Keratinocyte (primary cell): Measurements from ENCODE around the gene PLXND1. TPM values are rescaled to one million over a fixed set of nuclear protein-coding genes. Genes with fewer than 3 reads are reported as not detected.

Source experiments
- DNase-seq: peaks from one replicate; pipeline ENCODE4 v3.0.0-alpha.2; 2011; ENCODE audit warnings: low read depth, missing footprints, low spot score
- FAIRE-seq: peaks from 2 replicates; lab custom pipeline; 2011; peaks lifted over from hg19 to GRCh38; lab: Jason Lieb, UNC
- H2AFZ ChIP-seq: 2 replicates; pipeline ENCODE4 v1.6.0; 2012; ENCODE audit warnings: low read length, control low read depth, inconsistent platforms; ENCODE audit not compliant: control insufficient read depth
- H3K27ac ChIP-seq: 2 replicates; pipeline ENCODE4 v1.5.1; 2011; ENCODE audit warnings: low read length; ENCODE audit not compliant: control insufficient read depth, insufficient read depth
- H3K27me3 ChIP-seq: 3 replicates; pipeline ENCODE4 v1.6.0; 2011; ENCODE audit warnings: low read length; ENCODE audit not compliant: control insufficient read depth, insufficient read depth; ENCODE audit errors: extremely low read depth
- H3K36me3 ChIP-seq, 2 experiments: 2 replicates in 1 of 2; 3 replicates in 1 of 2; pipeline ENCODE4 v1.5.1; 2011; ENCODE audit warnings: low read length in 2 of 2, mild to moderate bottlenecking in 1 of 2; ENCODE audit not compliant: control insufficient read depth in 2 of 2, insufficient read depth in 2 of 2; ENCODE audit errors: extremely low read depth in 1 of 2
- H3K4me1 ChIP-seq: 3 replicates; pipeline ENCODE4 v1.5.1; 2011; ENCODE audit warnings: low read length; ENCODE audit not compliant: control insufficient read depth, insufficient read depth; ENCODE audit errors: extremely low read depth
- H3K4me2 ChIP-seq: 3 replicates; pipeline ENCODE4 v1.6.0; 2011; ENCODE audit warnings: low read depth, low read length; ENCODE audit not compliant: control insufficient read depth, insufficient read depth; ENCODE audit errors: extremely low read depth
- H3K4me3 ChIP-seq, 3 experiments: fragments of 200-600 bp in 1 of 3; sonication (generic) in 1 of 3; 2 replicates in 2 of 3; 3 replicates in 1 of 3; pipeline ENCODE4 v1.5.1; 2011 to 2016; ENCODE audit warnings: low read length in 3 of 3, mild to moderate bottlenecking in 3 of 3, control low read depth in 2 of 3, inconsistent platforms in 1 of 3, low read depth in 1 of 3, mixed read lengths in 1 of 3, mixed run types in 1 of 3, moderate library complexity in 1 of 3; ENCODE audit not compliant: control insufficient read depth in 2 of 3, insufficient read depth in 2 of 3; ENCODE audit errors: extremely low read depth in 1 of 3
- H3K79me2 ChIP-seq: 2 replicates; pipeline ENCODE4 v1.6.0; 2012; ENCODE audit warnings: low read length; ENCODE audit not compliant: control insufficient read depth, insufficient read depth
- H3K9ac ChIP-seq: 3 replicates; pipeline ENCODE4 v1.6.0; 2011; ENCODE audit warnings: low read length; ENCODE audit not compliant: control insufficient read depth, insufficient read depth; ENCODE audit errors: extremely low read depth
- H3K9me1 ChIP-seq: 3 replicates; pipeline ENCODE4 v1.6.0; 2011; ENCODE audit warnings: low read length; ENCODE audit not compliant: control insufficient read depth, insufficient read depth; ENCODE audit errors: extremely low read depth
- H3K9me3 ChIP-seq: 2 replicates; pipeline ENCODE4 v1.5.1; 2012; ENCODE audit warnings: low read depth, low read length; ENCODE audit not compliant: control insufficient read depth
- H4K20me1 ChIP-seq: 3 replicates; pipeline ENCODE4 v1.6.0; 2011; ENCODE audit warnings: low read length; ENCODE audit not compliant: control insufficient read depth, insufficient read depth; ENCODE audit errors: extremely low read depth
- CTCF ChIP-seq, 3 experiments: IDR thresholded peaks in 1 of 3; conservative IDR thresholded peaks in 1 of 3; optimal IDR thresholded peaks in 1 of 3; 2 replicates in 2 of 3; 3 replicates in 1 of 3; pipeline versions ENCODE3 to v1.5.1; 2011; ENCODE audit warnings: low read length in 3 of 3, mild to moderate bottlenecking in 3 of 3, moderate library complexity in 2 of 3, control low read depth in 1 of 3, inconsistent platforms in 1 of 3; ENCODE audit not compliant: insufficient read depth in 2 of 3; ENCODE audit errors: extremely low read depth in 1 of 3
- EZH2 ChIP-seq: IDR thresholded peaks from one replicate; pipeline ENCODE4 v1.6.1; 2012; ENCODE audit warnings: inconsistent platforms, mild to moderate bottlenecking, low read length, moderate library complexity
- dilution Hi-C: fragments of 300-500 bp; cut with MboI; formaldehyde crosslinking; loops from one replicate; pipeline ENCODE4 v1.7.0; 2020; ENCODE audit warnings: low sequenced_read_pairs; ENCODE audit not compliant: extremely low pct_ligation_motif_present
- polyA plus RNA-seq, 5 experiments: library from polyadenylated mRNA; depleted of rRNA in 3 of 5; stranded (reverse) in 3 of 5; stranded (forward) in 1 of 5; unstranded in 1 of 5; fragments of >200 nt; gene quantifications; 1 replicate in 1 of 5; 2 replicates in 3 of 5; 3 replicates in 1 of 5; pipeline versions ENCODE4 v1.2.1 to v1.2.3, GENCODE V29; 2011 to 2012; ENCODE audit warnings: missing spikeins in 2 of 5, low read depth in 1 of 5, low replicate concordance in 1 of 5
- small RNA-seq, 3 experiments: library from RNA; depleted of rRNA; stranded (forward); fragments of <200 nt; gene quantifications; one replicate each; pipeline ENCODE3, GENCODE V24; 2012; ENCODE audit warnings: low read depth in 3 of 3, low replicate concordance in 1 of 3; ENCODE audit not compliant: insufficient read length in 3 of 3

The PLXND1 gene
- polyA plus RNA-seq, 1 donor (not counting 4 experiments of a cell fraction or from before 2014, with no cell fraction given), result 0.09 TPM

GRCh38 chr3:129505341-129505740 is 101.1 kb downstream of the PLXND1 start:
- H2AFZ ChIP-seq, result no peak overlapping the region
- no peaks in the 10 kb centered on the region for H3K9me1 ChIP-seq
- H3K36me3 ChIP-seq, result no peaks in the 10 kb centered on the region
- no peaks in the 10 kb centered on the region for H4K20me1 ChIP-seq
- DNase-seq (no peak), FAIRE-seq (no peak)
- H3K27me3 ChIP-seq, result no peaks in the 10 kb centered on the region
- no peaks in the 10 kb centered on the region for H3K9me3 ChIP-seq
- H3K79me2 ChIP-seq, result no peaks in the 10 kb centered on the region
- H3K27ac ChIP-seq, result no peak overlapping the region
- H3K4me2 ChIP-seq, result no peak overlapping the region
- H3K4me1 ChIP-seq, result no peaks in the 10 kb centered on the region
- H3K9ac ChIP-seq, result no peak overlapping the region
- TF ChIP-seq CTCF (optimal IDR thresholded peaks at IDR 0.05 in 1 of 3, IDR thresholded peaks at IDR 0.05 in 1 of 3, conservative IDR thresholded peaks at IDR 0.05 in 1 of 3; ENCODE audit: extremely low read depth in 1 of 3, insufficient read depth in 2 of 3, low read length in 3 of 3), result no peak
- no peak for TF ChIP-seq EZH2
- no peak overlapping the region for H3K4me3 ChIP-seq
- dilution Hi-C loops, result no loop called here

Small RNAs within 50 kb of the gene (small RNA-seq; reads per million reads assigned to genes)
- 0 reads per million in 3 experiments for gene RN7SL752P

Other genes starting within 250 kb of the PLXND1 start
- gene EFCAB12, start 178.0 kb downstream of the PLXND1 start, polyA plus RNA-seq, result 0.17 to 0.42 TPM (median 0.34 TPM) in 3 replicates
- 20.3 to 35.0 TPM (median 24.3 TPM) in 3 replicates for gene MBD4, start 166.7 kb downstream of the PLXND1 start, polyA plus RNA-seq
- gene IFT122, start 166.5 kb downstream of the PLXND1 start, polyA plus RNA-seq, result 6.2 to 7.1 TPM (median 6.5 TPM) in 3 replicates
- not detected in 3 replicates for gene RHO, start 78.0 kb downstream of the PLXND1 start, polyA plus RNA-seq
- gene H1-8, start 63.5 kb downstream of the PLXND1 start, polyA plus RNA-seq, result not detected in 3 replicates